Measurements from ENCODE around the gene IFT25. TPM values are rescaled to one million over a fixed set of nuclear protein-coding genes. Genes with fewer than 3 reads are reported as not detected.
A peak's percentile ranks its signal among the peaks of the same experiment; 100 is the strongest.
"Not testable (repeated sequence)": the region's sequence is repeated elsewhere in the genome, so short reads cannot be mapped to it uniquely, and the experiment has no call there.

The IFT25 gene
- total and polyA plus RNA-seq, 8 donors, result 5.9 to 21.5 (median 9.2) TPM

GRCh38 chr1:53975861-53976260 lies 30.4 kb upstream of the IFT25 start:
- TF ChIP-seq CTCF (IDR thresholded peaks at IDR 0.05), result no peak
- no peaks in the 10 kb centered on the region for H3K9me3 ChIP-seq
- FAIRE-seq (no peak), ATAC-seq (no peak), DNase-seq (no peak)
- 90 to 94% methylated on average over 7 of the region's 7 CpGs for WGBS, 2 donors
- intact Hi-C loops (cut with DNase I), result no loop called here
- H3K36me3 ChIP-seq, result no peaks in the 10 kb centered on the region
- H3K4me1 ChIP-seq, result no peaks in the 10 kb centered on the region
- H3K27me3 ChIP-seq, result no peaks in the 10 kb centered on the region
- no peak overlapping the region for H3K27ac ChIP-seq
- no peak overlapping the region for H3K4me3 ChIP-seq

- FAIRE-seq (no peak), ATAC-seq (no peak), DNase-seq (no peak)
- WGBS, 2 donors, result 83 to 87% methylated on average over 2 of the region's 2 CpGs
- no peak overlapping the region for H3K4me3 ChIP-seq
- no peaks in the 10 kb centered on the region for H3K9me3 ChIP-seq
- peaks cover 0 to 16% (median 0%) of the 10 kb centered on the region in 3 donors for H3K36me3 ChIP-seq
- no peaks in the 10 kb centered on the region for H3K27me3 ChIP-seq
- intact Hi-C loops (cut with DNase I), result no loop called here
- H3K27ac ChIP-seq, result no peak overlapping the region
- TF ChIP-seq CTCF (IDR thresholded peaks at IDR 0.05), result no peak
- H3K4me1 ChIP-seq, result no peaks in the 10 kb centered on the region
These were observed 26.2 kb upstream of the IFT25 start for GRCh38 chr1:53971718-53972117.

- H3K4me1 ChIP-seq; intact Hi-C loops (cut with DNase I); H3K9me3 ChIP-seq; H3K27me3 ChIP-seq; H3K27ac ChIP-seq; FAIRE-seq; DNase-seq; ATAC-seq; H3K4me3 ChIP-seq: not testable (repeated sequence)
- 88 to 94% methylated on average over 2 of the region's 2 CpGs for WGBS, 2 donors
- H3K36me3 ChIP-seq, result peaks cover 0 to 21% (median 0%) of the 10 kb centered on the region in 3 donors
These were observed 23.8 kb upstream of the IFT25 start for GRCh38 chr1:53969323-53969722.

GRCh38 chr1:53968125-53968513 lies 22.6 kb upstream of the IFT25 start:
- no peak for DNase-seq
- no peaks in the 10 kb centered on the region for H3K4me1 ChIP-seq
- H3K27ac ChIP-seq, result no peak overlapping the region
- no peak for TF ChIP-seq CTCF (IDR thresholded peaks at IDR 0.05)
- H3K27me3 ChIP-seq, result no peaks in the 10 kb centered on the region
- H3K9me3 ChIP-seq, result no peaks in the 10 kb centered on the region
- intact Hi-C loops (cut with DNase I), result no loop called here
- 55 to 56% methylated on average over 2 of the region's 2 CpGs for WGBS, 2 donors
- FAIRE-seq, result no peak
- no peak for ATAC-seq
- H3K4me3 ChIP-seq, result no peak overlapping the region
- peaks cover 0 to 26% (median 5%) of the 10 kb centered on the region in 3 donors for H3K36me3 ChIP-seq

- no peaks in the 10 kb centered on the region for H3K9me3 ChIP-seq
- peak in 1 of 4 donors; percentile 32 for ATAC-seq
- no peak for FAIRE-seq
- WGBS, 2 donors, result 83 to 86% methylated on average over 7 of the region's 7 CpGs
- no peaks in the 10 kb centered on the region for H3K27me3 ChIP-seq
- intact Hi-C loops (cut with DNase I), result no loop called here
- no peak overlapping the region for H3K27ac ChIP-seq
- DNase-seq, result no peak
- no peak for TF ChIP-seq CTCF (IDR thresholded peaks at IDR 0.05)
- H3K4me3 ChIP-seq, result no peak overlapping the region
- peaks cover 0 to 30% (median 8%) of the 10 kb centered on the region in 3 donors for H3K36me3 ChIP-seq
- H3K4me1 ChIP-seq, result no peaks in the 10 kb centered on the region
These were observed 22.1 kb upstream of the IFT25 start for GRCh38 chr1:53967409-53968124.

Data from pancreas (tissue), 10 donors.